HG03469 (cell line): ENCODE measurements around the gene MLLT1.

Experiments used
- ATAC-seq: cut with Tn5 transposase; IDR thresholded peaks from one replicate; pipeline ENCODE4 v1.9.1; 2021; ENCODE audit warnings: mild to moderate bottlenecking, moderate library complexity, moderate number of reproducible peaks; ENCODE audit not compliant: unreplicated experiment

MLLT1 gene

GRCh38 chr19:6223461-6224307, 56.1 kb downstream of the MLLT1 start:
- no peak for ATAC-seq

- ATAC-seq = no peak
Measured at GRCh38 chr19:6222884-6223283, 56.9 kb downstream of the MLLT1 start.

GRCh38 chr19:6221878-6222746, 57.7 kb downstream of the MLLT1 start:
- no peak for ATAC-seq

- ATAC-seq = no peak
Measured at GRCh38 chr19:6221220-6221877, 58.4 kb downstream of the MLLT1 start.

GRCh38 chr19:6220385-6221191, 59.2 kb downstream of the MLLT1 start:
- no peak for ATAC-seq

GRCh38 chr19:6219586-6220290, 60.0 kb downstream of the MLLT1 start:
- ATAC-seq = no peak

- no peak for ATAC-seq
Measured at GRCh38 chr19:6219147-6219525, 60.6 kb downstream of the MLLT1 start.

GRCh38 chr19:6218491-6219146, 61.2 kb downstream of the MLLT1 start:
- no peak for ATAC-seq

- no peak for ATAC-seq
Measured at GRCh38 chr19:6217752-6218334, 61.9 kb downstream of the MLLT1 start.

GRCh38 chr19:6216996-6217751, 62.6 kb downstream of the MLLT1 start:
- ATAC-seq = no peak

GRCh38 chr19:6216236-6216995, 63.4 kb downstream of the MLLT1 start:
- ATAC-seq = no peak

- ATAC-seq = no peak
Measured at GRCh38 chr19:6215701-6216235, 64.0 kb downstream of the MLLT1 start.

GRCh38 chr19:6214881-6215541, 64.8 kb downstream of the MLLT1 start:
- ATAC-seq = no peak

GRCh38 chr19:6213696-6214641, 65.8 kb downstream of the MLLT1 start:
- no peak for ATAC-seq

GRCh38 chr19:6213266-6213595, 66.5 kb downstream of the MLLT1 start:
- no peak for ATAC-seq
